NK-92 (cell line): ENCODE data around the gene GP1BA.

Source experiments
- DNase-seq: peaks from one replicate; lab custom pipeline; 2025; ENCODE audit not compliant: unreplicated experiment; lab: John Stamatoyannopoulos, UW

The GP1BA gene

GRCh38 chr17:4971826-4972225 is 39.7 kb downstream of the GP1BA start:
- DNase-seq, result no peak

- DNase-seq, result no peak
Measured at GRCh38 chr17:4972322-4972721, 40.2 kb downstream of the GP1BA start.

GRCh38 chr17:4972752-4973151 is 40.7 kb downstream of the GP1BA start:
- no peak for DNase-seq

GRCh38 chr17:4973256-4974114 is 41.4 kb downstream of the GP1BA start:
- no peak for DNase-seq

DNA sequence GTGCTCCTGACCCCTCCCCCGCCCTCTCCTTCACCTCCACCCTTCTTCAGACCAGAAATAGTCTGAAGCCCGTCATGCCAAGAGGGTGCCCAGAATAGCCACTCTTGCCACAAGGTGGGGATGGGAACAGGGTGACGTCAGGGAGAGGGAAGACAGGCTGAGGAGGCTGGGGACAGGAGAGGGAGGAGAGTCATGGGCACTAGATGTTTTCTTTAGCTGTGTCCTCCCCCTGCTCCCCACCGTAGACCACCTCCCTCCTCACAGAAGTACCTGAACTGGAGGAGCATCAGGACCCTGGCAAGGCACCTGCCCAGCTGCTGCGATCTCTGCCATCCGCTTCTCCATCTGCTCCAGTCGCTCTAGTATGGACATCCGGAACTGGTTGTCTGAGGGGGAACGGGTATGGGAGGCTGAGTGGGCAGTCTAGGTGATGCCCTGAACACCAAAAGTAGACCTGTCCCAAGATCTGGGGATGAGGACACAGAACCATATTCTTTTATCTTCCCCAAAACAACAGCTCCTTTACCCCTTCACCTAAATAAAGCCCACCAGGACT is 42.1 kb downstream of the GP1BA start:
- DNase-seq, result no peak

GRCh38 chr17:4978726-4979125 is 46.6 kb downstream of the GP1BA start:
- no peak for DNase-seq

DNA sequence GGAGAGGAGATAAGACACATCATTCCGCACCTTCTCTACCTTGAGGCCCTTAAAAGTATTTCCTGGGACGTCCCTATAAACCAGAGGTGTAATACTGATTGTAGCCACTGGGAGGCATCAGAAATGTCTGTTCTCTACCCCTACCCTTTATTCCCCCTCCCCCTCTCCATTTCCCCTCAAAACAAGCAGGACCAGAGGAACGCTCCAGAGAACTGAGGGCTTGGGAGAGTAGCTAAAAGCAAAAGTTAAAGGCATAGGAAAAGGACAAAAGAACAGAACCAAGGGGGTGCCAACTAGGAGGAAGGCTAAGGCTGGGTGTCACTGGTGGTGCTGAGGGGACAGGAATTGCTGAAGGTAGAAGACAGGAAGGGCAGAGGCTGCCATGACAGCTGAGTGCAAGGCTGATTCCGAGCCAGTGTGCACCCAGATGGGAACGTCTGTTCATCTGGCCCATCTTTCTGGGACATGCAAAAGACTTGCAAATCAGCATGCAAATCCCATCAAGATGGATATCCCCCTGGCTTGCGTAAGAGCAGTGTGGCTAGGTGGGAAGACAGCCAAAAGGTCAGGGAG is 48.7 kb downstream of the GP1BA start:
- no peak for DNase-seq

GRCh38 chr17:4982305-4982704 is 50.2 kb downstream of the GP1BA start:
- no peak for DNase-seq
